ENCODE measurements around the gene TEN1. TPM values are rescaled to one million over a fixed set of nuclear protein-coding genes. Genes with fewer than 3 reads are reported as not detected.
A peak's percentile ranks its signal among the peaks of the same experiment; 100 is the strongest.

The TEN1 gene
- total RNA-seq, 4 donors from 2014 or later = 24.6 to 40.6 (median 26.2) TPM

GRCh38 chr17:76002100-76002499, 23.1 kb downstream of the TEN1 start:
- TF ChIP-seq CTCF (IDR thresholded peaks at IDR 0.05) (no peak), POLR2A (IDR thresholded peaks at IDR 0.05) (no peak)
- intact Hi-C loops (cut with DNase I) = no loop called here
- whole genome bisulfite sequencing, 2 donors = 92 to 100% methylated on average over 6 of the region's 12 CpGs
- Histone ChIP-seq H3K36me3 (peaks cover 0 to 60% (median 0%) of the 10 kb centered on the region in 3 donors), H3K9me3 (no peaks in the 10 kb centered on the region), H3K4me1 (peaks cover 7 to 43% (median 17%) of the 10 kb centered on the region in 3 donors), H3K27ac (no peak overlapping the region), H3K4me3 (no peak overlapping the region), H3K27me3 (no peaks in the 10 kb centered on the region)
- DNase-seq = no peak

- H3K4me1 ChIP-seq = peaks cover 0 to 26% (median 10%) of the 10 kb centered on the region in 3 donors
- intact Hi-C loops (cut with DNase I) = no loop called here
- TF ChIP-seq CTCF (IDR thresholded peaks at IDR 0.05) (no peak), POLR2A (IDR thresholded peaks at IDR 0.05) (no peak)
- WGBS, 2 donors = 77 to 86% methylated on average over 5 to 6 of the region's 6 CpGs
- H3K4me3 ChIP-seq = no peak overlapping the region
- no peaks in the 10 kb centered on the region for H3K27me3 ChIP-seq
- H3K9me3 ChIP-seq = no peaks in the 10 kb centered on the region
- DNase-seq = no peak
- peaks cover 0 to 79% (median 3%) of the 10 kb centered on the region in 3 donors for H3K36me3 ChIP-seq
- H3K27ac ChIP-seq = peak overlapping the region in 1 of 4 donors; percentile 21
Measured at GRCh38 chr17:76003915-76004314, 24.9 kb downstream of the TEN1 start.

- intact Hi-C loops (cut with DNase I) = loop anchor here (5.0 kb wide), 1 partner anchor 98 kb away; no protein-coding TSS in a partner anchor
- no peak for DNase-seq
- H3K27me3 ChIP-seq = no peaks in the 10 kb centered on the region
- no peak overlapping the region for H3K4me3 ChIP-seq
- H3K27ac ChIP-seq = peak overlapping the region in 3 of 4 donors; percentile 17 to 50 (median 22)
- TF ChIP-seq POLR2A (IDR thresholded peaks at IDR 0.05) (no peak), CTCF (IDR thresholded peaks at IDR 0.05) (no peak)
- H3K36me3 ChIP-seq = peaks cover 0 to 87% (median 6%) of the 10 kb centered on the region in 3 donors
- no peaks in the 10 kb centered on the region for H3K9me3 ChIP-seq
- H3K4me1 ChIP-seq = peaks cover 0 to 26% (median 10%) of the 10 kb centered on the region in 3 donors
- WGBS, 2 donors = 73% methylated on average over 3 of the region's 8 CpGs; no CpG with 5 or more reads in 1 of the 2 donors
Measured at GRCh38 chr17:76004750-76005262, 25.8 kb downstream of the TEN1 start.

DNA sequence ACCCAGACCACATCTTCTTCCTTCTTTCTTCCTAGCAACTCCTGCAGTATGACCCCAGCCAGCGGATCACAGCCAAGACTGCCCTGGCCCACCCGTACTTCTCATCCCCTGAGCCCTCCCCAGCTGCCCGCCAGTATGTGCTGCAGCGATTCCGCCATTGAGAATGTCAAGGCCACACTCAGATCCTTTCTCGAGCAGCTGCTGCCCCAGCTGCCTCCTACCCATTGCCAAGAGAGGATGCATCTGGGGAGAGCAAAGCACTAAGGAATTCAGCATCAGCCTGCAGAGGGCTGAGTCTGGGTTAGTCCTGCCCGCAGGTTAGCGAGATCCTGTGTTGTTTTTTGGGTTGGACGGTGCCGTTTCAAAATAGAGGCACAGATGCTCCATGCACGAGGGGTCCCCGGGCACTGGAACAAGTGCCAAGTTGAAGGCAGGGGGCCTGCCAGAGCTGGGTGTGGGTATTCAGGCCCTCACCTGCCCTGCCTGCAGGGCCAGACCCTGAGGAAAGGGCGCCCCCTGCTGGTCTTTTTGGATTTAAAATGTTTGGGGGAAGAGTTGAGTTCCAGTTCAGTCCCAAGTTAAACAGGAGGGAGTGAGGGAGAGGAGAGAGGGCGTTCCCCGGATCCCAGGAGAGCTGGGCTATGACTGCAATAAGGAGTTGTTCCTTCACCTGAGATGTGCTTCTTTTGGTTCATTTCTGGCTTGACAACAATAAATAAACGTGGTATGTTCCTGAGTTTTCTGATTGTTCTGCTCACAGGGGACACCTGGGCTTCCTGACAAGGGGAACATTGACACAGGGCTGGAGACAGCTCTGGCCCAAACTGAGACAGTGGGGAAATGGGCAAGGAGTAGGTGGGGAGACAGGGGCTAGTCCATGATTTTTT, 26.5 kb downstream of the TEN1 start:
- Histone ChIP-seq H3K27ac (peak overlapping the region in 2 of 4 donors; percentile 34 to 50), H3K27me3 (no peaks in the 10 kb centered on the region), H3K36me3 (peaks cover 0 to 89% (median 13%) of the 10 kb centered on the region in 3 donors), H3K4me3 (no peak overlapping the region), H3K9me3 (no peaks in the 10 kb centered on the region), H3K4me1 (peaks cover 0 to 19% (median 3%) of the 10 kb centered on the region in 3 donors)
- WGBS, 2 donors = 46 to 59% methylated on average over 12 to 13 of the region's 16 CpGs
- TF ChIP-seq POLR2A (IDR thresholded peaks at IDR 0.05) = no peak
- TF ChIP-seq CTCF (IDR thresholded peaks at IDR 0.05) = peak; percentile 68 to 82 (median 76)
- intact Hi-C loops (cut with DNase I) = loop anchor here (5.0 kb wide), 1 partner anchor 98 kb away; no protein-coding TSS in a partner anchor
- no peak for DNase-seq

Measured in esophagus squamous epithelium (tissue), 5 donors.